ENCODE data around the gene TMEM143. TPM values are rescaled to one million over a fixed set of nuclear protein-coding genes. Genes with fewer than 3 reads are reported as not detected.

TMEM143 gene
- total and polyA plus RNA-seq, 4 donors, result 3.2 to 10.2 (median 6.7) TPM

DNA sequence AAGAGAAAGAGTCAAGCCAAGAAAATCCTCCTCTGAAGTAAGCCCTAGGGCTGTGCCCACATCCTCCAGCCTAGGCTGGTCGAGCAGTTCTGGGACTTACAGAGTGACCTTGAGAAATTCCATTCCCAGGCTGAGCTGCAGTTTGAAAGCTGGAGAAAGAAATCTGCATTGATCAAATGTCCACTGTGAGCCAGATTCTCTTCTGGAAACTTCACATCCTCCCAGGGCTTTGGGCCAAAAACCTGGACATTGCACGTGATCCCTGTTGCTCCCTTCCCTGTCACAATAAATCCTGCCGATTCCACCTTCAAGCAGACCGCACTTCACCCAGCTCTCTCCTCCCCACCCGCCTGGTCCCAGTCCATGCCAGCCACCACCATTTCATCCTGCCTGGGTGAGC, 15.7 kb downstream of the TMEM143 start:
- 45% methylated on average over 5 of the region's 5 CpGs for WGBS
- H3K9ac ChIP-seq (ENCODE audit: low read depth in 1 of 2, low read length in 2 of 2), result no peak overlapping the region
- no peak for TF ChIP-seq FOXA2 (IDR thresholded peaks at IDR 0.05)
- TF ChIP-seq GABPA (IDR thresholded peaks at IDR 0.05 in 1 of 2, conservative IDR thresholded peaks at IDR 0.05 in 1 of 2), result no peak
- TF ChIP-seq NR2F2 (IDR thresholded peaks at IDR 0.05), result no peak
- no peak for TF ChIP-seq FOXA1 (IDR thresholded peaks at IDR 0.05)
- no peak for TF ChIP-seq RAD21 (IDR thresholded peaks at IDR 0.05)
- no peak for TF ChIP-seq TAF1 (conservative IDR thresholded peaks at IDR 0.05)
- TF ChIP-seq HNF4G (IDR thresholded peaks at IDR 0.05), result no peak
- no peak for TF ChIP-seq MAX (IDR thresholded peaks at IDR 0.05)
- TF ChIP-seq ATF3 (IDR thresholded peaks at IDR 0.05), result no peak
- TF ChIP-seq HNF4A (conservative IDR thresholded peaks at IDR 0.05), result no peak
- TF ChIP-seq REST (IDR thresholded peaks at IDR 0.05), result no peak
- TF ChIP-seq, protein P1, sequence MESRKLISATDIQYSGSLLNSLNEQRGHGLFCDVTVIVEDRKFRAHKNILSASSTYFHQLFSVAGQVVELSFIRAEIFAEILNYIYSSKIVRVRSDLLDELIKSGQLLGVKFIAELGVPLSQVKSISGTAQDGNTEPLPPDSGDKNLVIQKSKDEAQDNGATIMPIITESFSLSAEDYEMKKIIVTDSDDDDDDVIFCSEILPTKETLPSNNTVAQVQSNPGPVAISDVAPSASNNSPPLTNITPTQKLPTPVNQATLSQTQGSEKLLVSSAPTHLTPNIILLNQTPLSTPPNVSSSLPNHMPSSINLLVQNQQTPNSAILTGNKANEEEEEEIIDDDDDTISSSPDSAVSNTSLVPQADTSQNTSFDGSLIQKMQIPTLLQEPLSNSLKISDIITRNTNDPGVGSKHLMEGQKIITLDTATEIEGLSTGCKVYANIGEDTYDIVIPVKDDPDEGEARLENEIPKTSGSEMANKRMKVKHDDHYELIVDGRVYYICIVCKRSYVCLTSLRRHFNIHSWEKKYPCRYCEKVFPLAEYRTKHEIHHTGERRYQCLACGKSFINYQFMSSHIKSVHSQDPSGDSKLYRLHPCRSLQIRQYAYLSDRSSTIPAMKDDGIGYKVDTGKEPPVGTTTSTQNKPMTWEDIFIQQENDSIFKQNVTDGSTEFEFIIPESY (IDR thresholded peaks at IDR 0.05), result no peak
- no peak for TF ChIP-seq JUND (IDR thresholded peaks at IDR 0.05)
- no peak for TF ChIP-seq RXRA (IDR thresholded peaks at IDR 0.05)
- TF ChIP-seq YY1 (IDR thresholded peaks at IDR 0.05), result no peak
- no peak for TF ChIP-seq EGR1 (IDR thresholded peaks at IDR 0.05; ENCODE audit: low read depth in 2 of 2)

DNA sequence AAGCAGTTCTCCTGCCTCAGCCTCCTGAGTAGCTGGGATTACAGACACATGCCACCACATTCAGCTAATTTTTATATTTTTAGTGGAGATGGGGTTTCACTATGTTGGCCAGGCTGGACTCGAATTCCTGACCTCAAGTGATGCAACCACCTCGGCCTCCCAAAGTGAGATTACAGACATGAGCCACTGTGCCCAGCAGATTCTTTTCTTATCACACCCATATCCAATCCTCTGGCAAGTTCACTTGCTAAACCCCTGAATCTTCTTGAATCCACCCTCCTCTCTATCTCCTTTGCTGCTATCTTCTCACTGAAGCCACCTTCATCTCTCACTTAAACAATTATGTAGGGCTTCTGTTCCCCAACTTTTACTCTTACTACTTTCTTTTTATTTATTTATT, 17.5 kb downstream of the TMEM143 start:
- Histone ChIP-seq H3K4me1 (ENCODE audit: control insufficient read depth in 4 of 4, insufficient read depth in 4 of 4, low read length in 3 of 4) (no peaks in the 10 kb centered on the region), H3K27me3 (ENCODE audit: control insufficient read depth in 4 of 4, insufficient read depth in 4 of 4, low read length in 3 of 4) (no peaks in the 10 kb centered on the region), H3K4me3 (ENCODE audit: low read depth in 1 of 3, low read length in 3 of 3) (no peak overlapping the region), H3K27ac (ENCODE audit: low read depth in 1 of 2, low read length in 2 of 2) (no peak overlapping the region), H3K9me3 (ENCODE audit: control insufficient read depth in 4 of 4, low read length in 3 of 4) (no peaks in the 10 kb centered on the region), H3K36me3 (ENCODE audit: control insufficient read depth in 4 of 4, insufficient read depth in 3 of 4, low read depth in 1 of 4, low read length in 3 of 4) (peaks cover 0 to 8% (median 4%) of the 10 kb centered on the region in 4 donors), H3K9ac (ENCODE audit: low read depth in 1 of 2, low read length in 2 of 2) (no peak overlapping the region)
- no peak for TF ChIP-seq HNF4G (IDR thresholded peaks at IDR 0.05)
- TF ChIP-seq, protein P2, sequence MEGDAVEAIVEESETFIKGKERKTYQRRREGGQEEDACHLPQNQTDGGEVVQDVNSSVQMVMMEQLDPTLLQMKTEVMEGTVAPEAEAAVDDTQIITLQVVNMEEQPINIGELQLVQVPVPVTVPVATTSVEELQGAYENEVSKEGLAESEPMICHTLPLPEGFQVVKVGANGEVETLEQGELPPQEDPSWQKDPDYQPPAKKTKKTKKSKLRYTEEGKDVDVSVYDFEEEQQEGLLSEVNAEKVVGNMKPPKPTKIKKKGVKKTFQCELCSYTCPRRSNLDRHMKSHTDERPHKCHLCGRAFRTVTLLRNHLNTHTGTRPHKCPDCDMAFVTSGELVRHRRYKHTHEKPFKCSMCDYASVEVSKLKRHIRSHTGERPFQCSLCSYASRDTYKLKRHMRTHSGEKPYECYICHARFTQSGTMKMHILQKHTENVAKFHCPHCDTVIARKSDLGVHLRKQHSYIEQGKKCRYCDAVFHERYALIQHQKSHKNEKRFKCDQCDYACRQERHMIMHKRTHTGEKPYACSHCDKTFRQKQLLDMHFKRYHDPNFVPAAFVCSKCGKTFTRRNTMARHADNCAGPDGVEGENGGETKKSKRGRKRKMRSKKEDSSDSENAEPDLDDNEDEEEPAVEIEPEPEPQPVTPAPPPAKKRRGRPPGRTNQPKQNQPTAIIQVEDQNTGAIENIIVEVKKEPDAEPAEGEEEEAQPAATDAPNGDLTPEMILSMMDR (IDR thresholded peaks at IDR 0.05; ENCODE audit: low read depth, low read length, missing input control), result no peak
- TF ChIP-seq RAD21 (IDR thresholded peaks at IDR 0.05), result no peak
- no peak for TF ChIP-seq YY1 (IDR thresholded peaks at IDR 0.05)
- no peak for TF ChIP-seq TAF1 (conservative IDR thresholded peaks at IDR 0.05)
- 99% methylated on average over 2 of the region's 2 CpGs for WGBS
- no peak for DNase-seq (ENCODE audit: low spot score)

More for the DNA sequence above, 15.7 kb downstream of the TMEM143 start:
- H3K4me3 ChIP-seq (ENCODE audit: low read depth in 1 of 3, low read length in 3 of 3), result no peak overlapping the region
- no peaks in the 10 kb centered on the region for H3K36me3 ChIP-seq (ENCODE audit: control insufficient read depth in 4 of 4, insufficient read depth in 3 of 4, low read depth in 1 of 4, low read length in 3 of 4)
- no peaks in the 10 kb centered on the region for H3K27me3 ChIP-seq (ENCODE audit: control insufficient read depth in 4 of 4, insufficient read depth in 4 of 4, low read length in 3 of 4)
- DNase-seq (ENCODE audit: low spot score), result no peak
- H3K27ac ChIP-seq (ENCODE audit: low read depth in 1 of 2, low read length in 2 of 2), result no peak overlapping the region
- no peaks in the 10 kb centered on the region for H3K9me3 ChIP-seq (ENCODE audit: control insufficient read depth in 4 of 4, low read length in 3 of 4)
- no peaks in the 10 kb centered on the region for H3K4me1 ChIP-seq (ENCODE audit: control insufficient read depth in 4 of 4, insufficient read depth in 4 of 4, low read length in 3 of 4)
